ENCODE results near the gene ANK2. TPM values are rescaled to one million over a fixed set of nuclear protein-coding genes. Genes with fewer than 3 reads are reported as not detected.
"Not testable (repeated sequence)": the region's sequence is repeated elsewhere in the genome, so short reads cannot be mapped to it uniquely, and the experiment has no call there.

The ANK2 gene
- total RNA-seq, 1 donor from 2014 or later, result 1.6 TPM

GRCh38 chr4:113051361-113051760 lies 1.9 kb downstream of the ANK2 start:
- intact Hi-C loops (cut with micrococcal nuclease), result no loop called here

DNA sequence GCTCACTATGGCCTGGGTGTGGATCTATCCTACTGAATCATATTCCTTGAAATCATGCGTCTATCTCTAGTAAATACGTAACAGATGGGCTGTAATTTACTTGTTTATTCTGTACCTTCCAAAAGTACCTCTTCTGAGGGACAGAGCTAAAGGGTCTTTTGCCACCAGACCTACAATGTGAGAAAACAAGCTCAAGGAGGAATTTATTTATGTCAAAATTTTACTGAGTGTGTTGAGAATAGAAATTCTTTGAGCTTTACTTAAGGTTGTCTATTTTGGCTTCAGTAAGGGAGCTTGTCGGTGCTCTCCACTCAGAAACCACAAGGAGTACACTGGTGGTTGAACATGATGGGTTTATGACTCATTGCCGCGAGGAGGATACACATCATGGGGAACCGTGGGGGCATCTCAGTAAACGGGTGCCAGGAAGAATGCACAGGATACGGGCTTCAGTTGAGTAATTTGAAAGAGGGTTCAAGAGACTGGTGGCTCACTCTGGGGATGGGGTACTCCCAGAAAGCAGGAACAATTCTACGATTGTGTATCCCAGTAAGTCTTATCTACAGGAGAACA lies 3.0 kb downstream of the ANK2 start:
- intact Hi-C loops (cut with micrococcal nuclease), result no loop called here

GRCh38 chr4:113053883-113054282 lies 4.4 kb downstream of the ANK2 start:
- intact Hi-C loops (cut with micrococcal nuclease), result no loop called here

GRCh38 chr4:113056318-113056717 lies 6.9 kb downstream of the ANK2 start:
- intact Hi-C loops (cut with micrococcal nuclease), result no loop called here

DNA sequence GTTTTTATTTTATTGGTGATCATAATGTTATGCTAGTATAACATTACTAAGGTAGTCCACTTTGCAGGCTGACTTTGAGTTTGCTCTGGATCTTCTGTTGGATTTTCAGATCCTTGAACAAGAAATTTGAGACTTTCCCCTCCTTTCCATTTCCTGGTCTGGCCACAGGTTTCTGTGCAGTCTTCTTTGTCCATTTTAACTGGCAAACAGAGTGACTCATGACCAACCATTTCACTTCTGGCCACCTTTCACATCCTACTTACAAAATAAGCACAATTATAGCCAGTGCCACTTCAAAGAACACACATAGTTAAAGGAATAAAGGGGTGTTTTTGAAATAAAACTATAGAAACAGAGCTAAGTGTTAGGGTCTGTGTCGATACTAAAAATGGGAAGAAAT lies 8.4 kb downstream of the ANK2 start:
- intact Hi-C loops (cut with micrococcal nuclease), result no loop called here

- intact Hi-C loops (cut with micrococcal nuclease), result no loop called here
These were observed 10.2 kb downstream of the ANK2 start for GRCh38 chr4:113059449-113060182.

DNA sequence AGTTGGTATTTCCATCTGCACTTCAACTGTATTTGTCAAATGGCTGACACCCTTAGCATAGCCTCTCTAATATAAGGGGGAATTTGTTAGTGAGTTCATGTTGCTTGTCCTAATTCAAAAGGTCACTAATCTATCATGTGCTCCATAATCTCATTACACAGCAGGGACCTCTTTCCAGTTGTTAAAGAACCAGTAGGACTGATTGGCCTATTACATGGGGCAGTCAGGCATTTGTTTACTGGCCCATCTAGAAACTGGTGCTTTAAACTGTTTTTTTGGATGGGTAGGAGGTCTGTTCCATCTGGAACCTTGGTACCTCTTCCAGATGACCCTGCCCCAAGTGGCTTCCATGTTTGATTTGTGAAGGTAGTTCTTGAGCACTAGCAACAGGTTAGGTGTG lies 11.4 kb downstream of the ANK2 start:
- intact Hi-C loops (cut with micrococcal nuclease), result no loop called here

- intact Hi-C loops (cut with micrococcal nuclease), result no loop called here
These were observed 14.8 kb downstream of the ANK2 start for GRCh38 chr4:113064244-113064643.

DNA sequence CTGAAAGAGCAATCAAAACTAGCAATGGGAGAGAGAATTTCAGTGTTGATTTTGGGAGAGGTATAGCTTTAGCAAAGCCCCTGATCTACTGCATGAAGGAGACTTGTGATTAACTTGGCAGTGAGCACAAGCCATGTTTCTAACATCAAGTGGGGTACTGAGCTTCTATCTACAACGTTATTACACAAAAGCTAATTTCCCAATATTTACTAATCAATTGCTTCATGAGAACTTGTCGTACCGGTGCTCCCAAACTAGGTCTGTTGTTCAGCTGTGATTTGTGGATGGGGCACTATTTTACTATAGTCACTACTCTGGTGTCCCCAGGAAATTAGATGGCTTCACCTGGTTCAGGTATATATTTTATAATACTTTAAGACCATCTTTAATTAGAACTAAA lies 16.2 kb downstream of the ANK2 start:
- intact Hi-C loops (cut with micrococcal nuclease), result no loop called here

DNA sequence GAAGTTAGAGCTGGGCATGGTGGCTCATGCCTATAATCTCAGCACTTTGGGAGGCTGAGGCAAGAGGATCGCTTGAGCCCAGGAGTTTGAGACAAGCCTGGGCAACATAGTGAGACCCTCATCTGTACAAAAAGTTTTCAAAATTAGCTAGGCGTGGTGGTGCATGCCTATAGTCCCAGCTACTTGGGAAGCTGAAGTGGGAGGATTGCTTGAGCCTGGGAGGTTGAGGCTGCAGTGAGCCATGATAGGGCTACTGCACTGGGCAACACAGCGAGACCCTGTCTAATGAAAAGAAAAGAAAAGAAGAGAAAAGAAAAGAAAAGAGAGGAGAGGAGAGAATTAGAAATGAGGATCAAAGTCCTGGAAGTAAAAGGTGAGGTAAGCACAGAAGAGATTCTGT lies 19.3 kb downstream of the ANK2 start:
- intact Hi-C loops (cut with micrococcal nuclease), result not testable (repeated sequence)

GRCh38 chr4:113069212-113069892 lies 19.9 kb downstream of the ANK2 start:
- intact Hi-C loops (cut with micrococcal nuclease), result no loop called here

DNA sequence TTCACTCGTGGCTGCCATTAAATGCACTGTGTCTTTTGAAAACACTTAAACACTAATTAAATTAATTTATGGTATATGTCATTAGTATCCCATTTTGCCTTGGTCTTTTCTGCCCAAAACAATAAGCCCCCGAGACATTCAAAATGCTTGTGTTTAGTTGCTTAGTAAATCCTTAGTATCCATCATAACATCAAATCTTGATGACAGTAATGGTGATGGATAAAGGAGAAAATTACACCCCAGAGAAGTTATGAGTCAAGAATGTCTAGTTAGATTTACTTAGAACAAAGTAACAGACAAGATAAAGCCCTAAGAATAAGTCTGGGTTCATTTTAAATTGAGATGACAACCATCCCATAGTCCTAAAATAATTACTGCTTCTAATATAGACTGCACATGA lies 21.3 kb downstream of the ANK2 start:
- intact Hi-C loops (cut with micrococcal nuclease), result no loop called here

DNA sequence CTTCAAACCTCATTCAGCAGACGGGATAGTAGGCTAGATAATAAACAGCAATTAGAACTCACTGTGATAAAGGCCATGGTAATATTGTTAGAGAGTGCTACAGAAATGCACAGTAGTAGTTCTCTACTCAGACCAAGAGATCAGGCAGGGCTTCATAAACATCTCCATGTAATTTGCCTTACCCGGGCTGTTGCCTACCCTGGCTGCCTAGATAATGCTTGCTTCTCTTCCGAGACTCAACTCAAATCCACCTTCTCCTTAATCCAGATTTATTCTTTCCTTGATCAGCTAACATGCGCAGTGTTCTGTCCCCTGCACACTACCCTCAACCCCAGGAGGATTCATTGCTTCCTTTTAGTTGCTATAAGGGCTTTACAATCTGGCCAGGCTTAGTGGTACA lies 21.8 kb downstream of the ANK2 start:
- intact Hi-C loops (cut with micrococcal nuclease), result no loop called here

DNA sequence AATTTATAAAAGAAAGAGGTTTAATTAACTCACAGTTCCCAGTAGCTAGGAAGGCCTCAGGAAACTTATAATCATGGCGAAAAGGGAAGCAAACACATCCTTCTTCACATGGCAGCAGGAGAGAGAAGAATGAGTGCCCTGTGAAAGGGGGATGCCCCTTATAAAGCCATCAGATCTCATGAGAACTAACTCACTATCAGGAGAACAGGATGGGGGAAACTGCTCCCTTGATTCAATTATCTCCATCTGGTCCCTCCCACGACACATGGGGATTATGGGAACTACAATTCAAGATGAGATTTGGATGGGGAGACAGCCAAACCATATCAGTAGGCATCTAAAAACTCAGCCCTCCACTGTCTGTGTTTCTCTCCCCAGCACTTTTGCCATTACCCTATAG lies 22.4 kb downstream of the ANK2 start:
- intact Hi-C loops (cut with micrococcal nuclease), result no loop called here

DNA sequence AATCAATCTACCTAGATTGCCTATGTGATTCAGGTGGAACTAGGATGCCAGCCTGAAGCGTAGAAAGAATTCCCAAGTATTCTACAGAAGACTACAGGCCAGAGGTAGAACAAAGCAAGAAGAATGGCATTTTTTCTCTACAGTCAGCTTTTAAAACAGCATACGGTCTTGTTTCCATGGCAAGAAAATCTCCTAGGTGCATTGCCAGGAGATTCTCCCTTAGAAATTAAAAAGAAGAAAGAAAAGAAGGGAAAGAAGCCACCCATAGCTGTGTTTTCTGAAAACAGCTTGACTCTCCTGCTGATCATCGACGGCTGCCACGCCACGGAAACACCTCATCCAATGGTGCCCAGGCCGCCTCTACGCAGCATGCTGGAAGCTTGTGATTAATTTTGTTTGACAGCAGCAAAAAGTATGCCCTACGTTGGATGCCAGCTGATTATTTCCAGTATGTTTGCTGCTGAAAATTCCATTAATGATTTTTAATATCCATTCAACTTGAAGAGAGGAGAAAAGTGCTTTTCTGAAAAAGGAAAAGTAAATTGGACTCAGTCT lies 24.1 kb downstream of the ANK2 start:
- intact Hi-C loops (cut with micrococcal nuclease), result no loop called here

DNA sequence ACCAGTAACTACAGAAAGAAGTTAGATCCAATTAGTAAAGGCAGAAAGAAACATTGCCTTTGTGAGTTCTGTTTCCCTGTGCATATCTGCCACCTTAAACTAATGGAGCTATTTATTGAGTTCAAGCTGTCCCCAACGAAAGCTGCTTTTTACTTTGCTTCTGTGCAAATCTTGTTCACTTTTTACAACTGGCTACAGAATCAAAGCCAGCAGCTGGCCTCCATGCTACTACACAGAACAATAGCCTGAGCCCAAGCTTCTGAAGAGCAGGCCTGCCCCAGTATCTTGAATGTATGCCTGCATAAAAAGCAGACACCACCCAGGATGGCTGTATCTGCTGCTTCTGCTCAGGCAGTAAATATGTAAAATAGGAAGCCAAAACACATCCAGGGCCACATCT lies 28.1 kb downstream of the ANK2 start:
- intact Hi-C loops (cut with micrococcal nuclease), result no loop called here

GRCh38 chr4:113078066-113078465 lies 28.6 kb downstream of the ANK2 start:
- intact Hi-C loops (cut with micrococcal nuclease), result no loop called here

GRCh38 chr4:113080050-113080449 lies 30.6 kb downstream of the ANK2 start:
- intact Hi-C loops (cut with micrococcal nuclease), result no loop called here

- intact Hi-C loops (cut with micrococcal nuclease), result no loop called here
These were observed 31.2 kb downstream of the ANK2 start for GRCh38 chr4:113080624-113081023.

GRCh38 chr4:113083346-113083745 lies 33.9 kb downstream of the ANK2 start:
- intact Hi-C loops (cut with micrococcal nuclease), result no loop called here

- intact Hi-C loops (cut with micrococcal nuclease), result no loop called here
These were observed 36.8 kb downstream of the ANK2 start for GRCh38 chr4:113086172-113086695.

DNA sequence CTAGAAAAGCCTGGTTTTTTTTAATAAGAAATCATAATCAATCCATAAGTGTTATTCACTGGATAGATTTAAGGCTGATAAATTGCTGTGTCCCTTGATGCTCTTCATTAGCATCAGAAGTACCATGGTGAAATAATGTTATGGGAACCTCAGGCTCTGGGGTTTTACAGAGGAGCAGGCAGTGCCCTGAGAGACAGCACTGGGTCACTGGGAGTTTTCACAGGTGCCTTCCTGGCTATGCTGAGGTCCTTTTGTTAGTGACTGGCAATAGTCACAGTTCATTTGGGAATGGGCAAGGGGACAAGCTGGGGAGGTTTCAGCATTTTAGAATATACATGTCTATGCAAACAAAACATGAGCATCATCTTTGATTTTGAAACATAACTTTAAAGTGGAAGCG lies 38.6 kb downstream of the ANK2 start:
- intact Hi-C loops (cut with micrococcal nuclease), result no loop called here
